ENCODE data around the gene C4orf51. TPM values are rescaled to one million over a fixed set of nuclear protein-coding genes. Genes with fewer than 3 reads are reported as not detected.

C4orf51 gene
- total and polyA plus RNA-seq, 4 donors: not detected

GRCh38 chr4:145698507-145698906, 18.6 kb downstream of the C4orf51 start:
- no peak overlapping the region for H3K27ac ChIP-seq (ENCODE audit: low read depth in 1 of 2, low read length in 2 of 2)
- 96% methylated on average over 2 of the region's 2 CpGs for WGBS
- H3K9me3 ChIP-seq (ENCODE audit: control insufficient read depth in 4 of 4, low read length in 3 of 4): no peaks in the 10 kb centered on the region
- no peaks in the 10 kb centered on the region for H3K27me3 ChIP-seq (ENCODE audit: control insufficient read depth in 4 of 4, insufficient read depth in 4 of 4, low read length in 3 of 4)
- no peak overlapping the region for H3K4me3 ChIP-seq (ENCODE audit: low read depth in 1 of 3, low read length in 3 of 3)
- no peak overlapping the region for H3K9ac ChIP-seq (ENCODE audit: low read depth in 1 of 2, low read length in 2 of 2)
- no peak for DNase-seq (ENCODE audit: low spot score)
- H3K36me3 ChIP-seq (ENCODE audit: control insufficient read depth in 4 of 4, insufficient read depth in 3 of 4, low read depth in 1 of 4, low read length in 3 of 4): no peaks in the 10 kb centered on the region
- no peak for TF ChIP-seq HNF4G (IDR thresholded peaks at IDR 0.05)
- TF ChIP-seq RXRA (IDR thresholded peaks at IDR 0.05): no peak
- TF ChIP-seq FOXA1 (IDR thresholded peaks at IDR 0.05): no peak
- no peaks in the 10 kb centered on the region for H3K4me1 ChIP-seq (ENCODE audit: control insufficient read depth in 4 of 4, insufficient read depth in 4 of 4, low read length in 3 of 4)

DNA sequence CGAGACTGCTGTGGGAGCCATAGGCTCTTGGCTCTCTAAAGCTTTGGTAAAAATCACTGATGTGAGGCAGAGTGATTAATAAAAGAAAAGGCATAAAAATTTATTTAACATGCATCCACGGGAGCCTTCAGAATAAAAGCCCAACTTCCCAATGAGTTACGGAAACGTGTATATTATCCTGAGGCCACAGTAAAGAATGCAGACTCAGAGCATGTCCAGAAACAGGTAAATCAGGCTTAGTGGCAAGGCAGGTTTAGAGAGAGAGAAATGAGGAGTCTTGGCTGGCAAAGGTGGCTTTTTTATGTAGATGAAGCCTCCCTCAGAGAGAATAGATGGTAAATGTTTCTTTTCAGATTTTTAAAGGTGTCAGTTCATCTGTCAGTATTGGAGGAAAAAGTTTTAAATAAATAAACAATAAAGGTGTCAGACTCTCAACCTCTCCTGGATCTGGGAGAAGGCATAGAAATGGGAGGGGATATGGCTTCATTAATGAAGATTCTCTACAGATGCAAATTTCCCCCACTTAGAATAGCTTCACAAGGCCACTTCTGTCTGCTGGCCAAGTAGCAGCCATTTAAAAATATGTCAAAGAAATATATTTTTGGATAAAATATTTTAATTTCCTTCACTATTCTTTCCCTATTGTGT, 24.0 kb downstream of the C4orf51 start:
- TF ChIP-seq CTCF (IDR thresholded peaks at IDR 0.05; ENCODE audit: low read depth, low read length, missing input control) (no peak), JUND (IDR thresholded peaks at IDR 0.05) (no peak), ZBTB33 (IDR thresholded peaks at IDR 0.05) (no peak), ATF3 (IDR thresholded peaks at IDR 0.05) (no peak), FOXA2 (IDR thresholded peaks at IDR 0.05) (no peak), FOXA1 (IDR thresholded peaks at IDR 0.05) (no peak), GABPA (IDR thresholded peaks at IDR 0.05 in 1 of 2, conservative IDR thresholded peaks at IDR 0.05 in 1 of 2) (no peak), YY1 (IDR thresholded peaks at IDR 0.05) (no peak), SP1 (IDR thresholded peaks at IDR 0.05) (no peak), EGR1 (IDR thresholded peaks at IDR 0.05; ENCODE audit: low read depth in 2 of 2) (no peak), MAX (IDR thresholded peaks at IDR 0.05) (no peak), NR2F2 (IDR thresholded peaks at IDR 0.05) (no peak), TAF1 (conservative IDR thresholded peaks at IDR 0.05) (no peak), RXRA (IDR thresholded peaks at IDR 0.05) (no peak), HNF4A (conservative IDR thresholded peaks at IDR 0.05) (no peak), RAD21 (IDR thresholded peaks at IDR 0.05) (no peak)
- TF ChIP-seq, protein P1, sequence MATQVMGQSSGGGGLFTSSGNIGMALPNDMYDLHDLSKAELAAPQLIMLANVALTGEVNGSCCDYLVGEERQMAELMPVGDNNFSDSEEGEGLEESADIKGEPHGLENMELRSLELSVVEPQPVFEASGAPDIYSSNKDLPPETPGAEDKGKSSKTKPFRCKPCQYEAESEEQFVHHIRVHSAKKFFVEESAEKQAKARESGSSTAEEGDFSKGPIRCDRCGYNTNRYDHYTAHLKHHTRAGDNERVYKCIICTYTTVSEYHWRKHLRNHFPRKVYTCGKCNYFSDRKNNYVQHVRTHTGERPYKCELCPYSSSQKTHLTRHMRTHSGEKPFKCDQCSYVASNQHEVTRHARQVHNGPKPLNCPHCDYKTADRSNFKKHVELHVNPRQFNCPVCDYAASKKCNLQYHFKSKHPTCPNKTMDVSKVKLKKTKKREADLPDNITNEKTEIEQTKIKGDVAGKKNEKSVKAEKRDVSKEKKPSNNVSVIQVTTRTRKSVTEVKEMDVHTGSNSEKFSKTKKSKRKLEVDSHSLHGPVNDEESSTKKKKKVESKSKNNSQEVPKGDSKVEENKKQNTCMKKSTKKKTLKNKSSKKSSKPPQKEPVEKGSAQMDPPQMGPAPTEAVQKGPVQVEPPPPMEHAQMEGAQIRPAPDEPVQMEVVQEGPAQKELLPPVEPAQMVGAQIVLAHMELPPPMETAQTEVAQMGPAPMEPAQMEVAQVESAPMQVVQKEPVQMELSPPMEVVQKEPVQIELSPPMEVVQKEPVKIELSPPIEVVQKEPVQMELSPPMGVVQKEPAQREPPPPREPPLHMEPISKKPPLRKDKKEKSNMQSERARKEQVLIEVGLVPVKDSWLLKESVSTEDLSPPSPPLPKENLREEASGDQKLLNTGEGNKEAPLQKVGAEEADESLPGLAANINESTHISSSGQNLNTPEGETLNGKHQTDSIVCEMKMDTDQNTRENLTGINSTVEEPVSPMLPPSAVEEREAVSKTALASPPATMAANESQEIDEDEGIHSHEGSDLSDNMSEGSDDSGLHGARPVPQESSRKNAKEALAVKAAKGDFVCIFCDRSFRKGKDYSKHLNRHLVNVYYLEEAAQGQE (IDR thresholded peaks at IDR 0.05): no peak
- no peaks in the 10 kb centered on the region for H3K9me3 ChIP-seq (ENCODE audit: control insufficient read depth in 4 of 4, low read length in 3 of 4)
- no peaks in the 10 kb centered on the region for H3K36me3 ChIP-seq (ENCODE audit: control insufficient read depth in 4 of 4, insufficient read depth in 3 of 4, low read depth in 1 of 4, low read length in 3 of 4)
- H3K27me3 ChIP-seq (ENCODE audit: control insufficient read depth in 4 of 4, insufficient read depth in 4 of 4, low read length in 3 of 4): no peaks in the 10 kb centered on the region
- no peak for DNase-seq (ENCODE audit: low spot score)
- no peaks in the 10 kb centered on the region for H3K4me1 ChIP-seq (ENCODE audit: control insufficient read depth in 4 of 4, insufficient read depth in 4 of 4, low read length in 3 of 4)
- no peak overlapping the region for H3K9ac ChIP-seq (ENCODE audit: low read depth in 1 of 2, low read length in 2 of 2)
- H3K4me3 ChIP-seq (ENCODE audit: low read depth in 1 of 3, low read length in 3 of 3): no peak overlapping the region
- WGBS: 79% methylated on average over 4 of the region's 4 CpGs
- H3K27ac ChIP-seq (ENCODE audit: low read depth in 1 of 2, low read length in 2 of 2): no peak overlapping the region

Data from liver (tissue), 9 donors.